NCI-H82 (cell line): Measurements from ENCODE around the gene CNTD1.
"Not testable (repeated sequence)": the region's sequence is repeated elsewhere in the genome, so short reads cannot be mapped to it uniquely, and the experiment has no call there.

Experiments used
- DNase-seq: peaks from one replicate; lab custom pipeline; 2025; lab: John Stamatoyannopoulos, UW

The CNTD1 gene

DNA sequence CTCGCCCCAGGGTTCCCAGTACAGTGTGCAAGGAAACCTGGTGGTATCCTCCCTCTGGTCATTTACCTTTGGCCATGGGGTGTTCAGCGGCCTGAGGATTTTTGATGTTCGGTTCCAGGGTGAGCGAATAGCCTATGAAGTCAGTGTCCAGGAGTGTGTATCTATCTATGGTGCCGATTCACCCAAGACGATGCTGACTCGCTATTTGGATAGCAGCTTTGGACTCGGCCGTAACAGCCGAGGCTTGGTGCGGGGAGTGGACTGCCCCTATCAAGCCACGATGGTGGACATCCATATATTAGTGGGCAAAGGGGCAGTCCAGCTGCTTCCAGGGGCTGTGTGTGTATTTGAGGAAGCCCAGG is 46.9 kb downstream of the CNTD1 start:
- no peak for DNase-seq

DNA sequence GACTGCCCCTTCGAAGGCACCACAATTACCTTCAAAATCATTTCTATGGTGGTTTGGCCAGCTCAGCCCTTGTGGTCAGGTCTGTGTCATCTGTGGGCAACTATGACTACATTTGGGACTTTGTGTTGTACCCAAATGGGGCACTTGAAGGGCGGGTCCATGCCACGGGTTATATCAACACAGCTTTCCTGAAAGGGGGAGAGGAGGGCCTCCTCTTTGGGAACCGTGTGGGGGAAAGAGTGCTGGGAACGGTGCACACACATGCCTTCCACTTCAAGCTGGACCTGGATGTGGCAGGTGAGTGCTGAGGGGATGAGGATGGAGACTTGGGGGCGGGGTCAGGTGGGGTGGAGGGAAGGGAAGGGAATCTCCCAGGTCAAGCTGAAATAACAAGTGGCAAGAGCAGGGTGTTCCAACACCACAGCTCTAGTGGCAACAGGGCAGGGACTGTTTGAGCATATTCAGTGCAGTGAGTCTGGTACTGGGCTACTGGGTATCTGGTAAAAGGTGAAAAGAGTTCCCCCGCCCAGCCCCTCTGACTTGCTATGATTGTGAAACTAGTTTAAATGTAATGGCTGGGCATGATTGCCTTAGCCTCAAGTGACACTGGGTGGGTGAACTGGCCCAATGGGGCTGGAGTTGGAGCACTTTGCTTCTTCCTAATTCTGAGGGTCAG is 47.4 kb downstream of the CNTD1 start:
- no peak for DNase-seq

DNA sequence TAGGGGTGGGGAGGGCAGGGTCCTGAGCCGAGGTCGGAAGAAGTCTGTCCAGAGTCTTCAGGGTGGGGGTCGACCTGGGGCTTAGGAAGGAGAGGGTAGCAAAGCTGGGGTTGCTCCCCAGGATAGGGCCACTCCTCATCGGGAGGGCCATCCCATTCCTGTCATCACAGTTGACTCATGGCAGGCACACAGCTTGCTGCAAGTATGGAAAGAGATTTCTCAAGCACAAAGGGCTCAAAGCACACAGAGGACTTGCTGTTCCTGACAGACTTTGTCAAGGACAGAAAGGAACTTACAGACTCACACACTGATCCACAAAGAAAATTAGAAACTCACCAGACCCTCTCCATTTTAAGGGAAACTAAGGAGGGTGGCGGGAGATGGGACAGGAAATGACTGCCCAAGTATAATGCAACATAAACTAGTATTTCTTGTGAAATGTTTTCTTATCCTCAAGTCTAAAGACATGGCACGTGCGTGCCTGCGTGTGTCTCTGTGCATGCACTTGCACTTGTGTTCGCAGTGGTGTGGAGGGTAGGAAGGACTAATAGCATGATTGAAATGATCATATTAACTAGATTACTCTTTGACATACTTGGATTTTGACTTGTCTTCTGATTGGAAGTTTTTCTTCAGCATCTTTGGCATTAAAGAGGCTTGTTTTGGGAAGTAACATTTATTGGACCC is 48.1 kb downstream of the CNTD1 start:
- no peak for DNase-seq

DNA sequence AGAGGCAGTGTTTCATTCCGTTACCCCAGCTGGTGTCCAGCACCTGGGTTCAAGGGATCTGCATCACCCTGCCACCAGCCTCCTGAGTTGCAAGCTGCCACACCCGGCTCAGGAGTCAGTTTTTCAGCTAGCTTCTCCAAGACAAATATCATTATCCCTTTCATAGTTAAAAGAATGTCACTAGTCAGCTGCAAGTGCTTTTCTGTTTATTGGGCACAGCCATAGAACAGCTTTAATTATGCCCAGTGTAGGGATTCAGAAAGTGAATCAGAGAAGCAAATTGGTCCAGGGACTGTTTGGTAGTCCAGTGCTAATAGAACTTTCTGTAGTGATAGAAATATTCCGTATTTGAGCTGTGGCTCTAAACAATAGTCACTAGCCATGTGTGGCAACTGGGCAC is 49.4 kb downstream of the CNTD1 start:
- no peak for DNase-seq

DNA sequence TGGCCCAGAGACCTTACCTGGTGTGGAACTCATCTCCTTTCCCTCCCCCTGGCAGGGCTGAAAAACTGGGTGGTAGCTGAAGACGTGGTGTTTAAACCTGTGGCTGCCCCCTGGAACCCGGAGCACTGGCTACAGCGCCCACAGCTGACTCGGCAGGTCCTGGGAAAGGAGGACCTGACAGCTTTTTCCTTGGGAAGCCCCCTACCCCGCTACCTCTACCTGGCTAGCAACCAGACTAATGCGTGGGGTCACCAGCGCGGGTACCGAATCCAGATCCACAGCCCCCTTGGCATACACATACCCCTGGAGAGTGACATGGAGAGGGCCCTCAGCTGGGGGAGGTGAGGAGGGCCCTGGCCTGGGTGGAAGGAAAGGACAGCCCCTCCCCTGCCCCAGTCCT is 50.4 kb downstream of the CNTD1 start:
- DNase-seq, result no peak

DNA sequence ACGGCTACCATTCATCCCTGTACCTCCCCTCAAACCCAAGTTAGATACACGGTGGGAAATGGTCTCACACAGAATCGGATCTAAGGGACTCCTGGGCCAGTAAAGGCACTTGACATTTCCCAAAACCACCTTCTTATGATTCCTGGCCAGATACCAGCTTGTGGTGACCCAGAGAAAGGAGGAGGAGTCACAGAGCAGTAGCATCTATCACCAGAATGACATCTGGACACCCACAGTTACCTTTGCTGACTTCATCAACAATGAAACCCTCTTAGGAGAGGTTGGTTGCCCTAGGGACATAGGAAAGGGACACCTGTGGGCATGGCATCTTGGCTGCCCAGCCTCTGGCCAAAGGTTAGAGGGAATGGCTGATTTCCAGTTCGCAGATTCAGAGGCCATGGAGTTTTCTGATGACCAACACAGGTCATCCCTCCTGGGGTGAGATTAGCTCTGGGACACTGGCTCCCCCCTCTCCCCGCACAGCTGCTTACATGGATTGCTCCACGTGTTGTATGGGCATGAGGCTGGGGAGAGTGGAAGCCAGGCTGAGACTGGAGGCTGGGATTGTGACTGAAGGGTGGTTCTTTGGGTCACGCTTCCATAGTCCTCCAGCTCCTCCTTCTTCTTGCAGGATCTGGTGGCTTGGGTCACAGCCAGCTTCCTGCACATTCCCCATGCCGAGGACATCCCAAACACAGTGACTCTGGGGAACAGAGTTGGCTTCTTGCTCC is 51.0 kb downstream of the CNTD1 start:
- DNase-seq, result no peak

DNA sequence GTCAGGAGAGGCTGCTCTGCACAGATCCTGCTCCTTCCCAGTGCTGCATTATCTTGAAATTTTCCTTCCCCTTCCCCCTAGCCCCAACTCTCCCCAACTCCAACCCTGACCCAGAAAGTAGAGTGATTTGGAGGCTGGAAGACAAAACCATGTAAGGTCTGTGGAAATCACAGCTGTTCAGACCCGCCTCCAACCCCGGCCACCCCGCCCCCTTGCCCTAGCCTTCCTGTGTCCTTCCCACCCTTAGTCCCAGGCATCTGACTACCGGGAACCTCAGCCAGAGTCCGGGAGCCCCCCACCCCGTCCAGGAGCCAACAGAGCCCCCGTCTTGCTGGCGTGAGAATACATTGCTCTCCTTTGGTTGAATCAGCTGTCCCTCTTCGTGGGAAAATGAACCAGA is 52.3 kb downstream of the CNTD1 start, which contains the start of gene AOC3:
TSS of gene AOC3 (plus strand) at position 246 of the 400 bp plus-strand sequence. CDS start at position 391, 145 bp downstream.
- DNase-seq, result no peak

DNA sequence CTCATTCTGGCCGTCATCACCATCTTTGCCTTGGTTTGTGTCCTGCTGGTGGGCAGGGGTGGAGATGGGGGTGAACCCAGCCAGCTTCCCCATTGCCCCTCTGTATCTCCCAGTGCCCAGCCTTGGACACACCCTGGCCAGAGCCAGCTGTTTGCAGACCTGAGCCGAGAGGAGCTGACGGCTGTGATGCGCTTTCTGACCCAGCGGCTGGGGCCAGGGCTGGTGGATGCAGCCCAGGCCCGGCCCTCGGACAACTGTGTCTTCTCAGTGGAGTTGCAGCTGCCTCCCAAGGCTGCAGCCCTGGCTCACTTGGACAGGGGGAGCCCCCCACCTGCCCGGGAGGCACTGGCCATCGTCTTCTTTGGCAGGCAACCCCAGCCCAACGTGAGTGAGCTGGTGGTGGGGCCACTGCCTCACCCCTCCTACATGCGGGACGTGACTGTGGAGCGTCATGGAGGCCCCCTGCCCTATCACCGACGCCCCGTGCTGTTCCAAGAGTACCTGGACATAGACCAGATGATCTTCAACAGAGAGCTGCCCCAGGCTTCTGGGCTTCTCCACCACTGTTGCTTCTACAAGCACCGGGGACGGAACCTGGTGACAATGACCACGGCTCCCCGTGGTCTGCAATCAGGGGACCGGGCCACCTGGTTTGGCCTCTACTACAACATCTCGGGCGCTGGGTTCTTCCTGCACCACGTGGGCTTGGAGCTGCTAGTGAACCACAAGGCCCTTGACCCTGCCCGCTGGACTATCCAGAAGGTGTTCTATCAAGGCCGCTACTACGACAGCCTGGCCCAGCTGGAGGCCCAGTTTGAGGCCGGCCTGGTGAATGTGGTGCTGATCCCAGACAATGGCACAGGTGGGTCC is 52.9 kb downstream of the CNTD1 start:
- DNase-seq, result not testable (repeated sequence)

DNA sequence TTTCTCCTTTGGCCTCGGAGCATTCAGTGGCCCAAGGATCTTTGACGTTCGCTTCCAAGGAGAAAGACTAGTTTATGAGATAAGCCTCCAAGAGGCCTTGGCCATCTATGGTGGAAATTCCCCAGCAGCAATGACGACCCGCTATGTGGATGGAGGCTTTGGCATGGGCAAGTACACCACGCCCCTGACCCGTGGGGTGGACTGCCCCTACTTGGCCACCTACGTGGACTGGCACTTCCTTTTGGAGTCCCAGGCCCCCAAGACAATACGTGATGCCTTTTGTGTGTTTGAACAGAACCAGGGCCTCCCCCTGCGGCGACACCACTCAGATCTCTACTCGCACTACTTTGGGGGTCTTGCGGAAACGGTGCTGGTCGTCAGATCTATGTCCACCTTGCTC is 53.7 kb downstream of the CNTD1 start:
- DNase-seq, result no peak

DNA sequence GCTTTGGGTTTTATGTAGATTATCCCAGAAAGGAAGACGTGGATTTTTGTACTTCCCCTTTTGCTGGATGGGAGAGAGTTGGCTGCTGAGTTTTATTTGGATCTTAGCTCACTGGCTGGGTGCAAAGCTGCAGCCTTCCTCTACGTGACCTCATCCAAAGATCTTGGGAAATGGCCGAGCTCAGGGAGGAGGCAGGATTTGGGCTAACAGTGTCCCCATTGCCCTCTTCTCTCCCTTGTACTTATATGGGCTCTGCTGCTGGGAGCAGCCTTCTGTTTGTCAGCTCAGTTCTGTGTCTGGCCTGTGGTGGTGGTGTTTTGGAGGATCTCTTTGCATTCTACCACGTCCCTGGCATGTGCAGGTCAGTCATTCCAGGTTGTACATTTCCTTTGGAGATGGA is 54.3 kb downstream of the CNTD1 start:
- DNase-seq, result no peak

DNA sequence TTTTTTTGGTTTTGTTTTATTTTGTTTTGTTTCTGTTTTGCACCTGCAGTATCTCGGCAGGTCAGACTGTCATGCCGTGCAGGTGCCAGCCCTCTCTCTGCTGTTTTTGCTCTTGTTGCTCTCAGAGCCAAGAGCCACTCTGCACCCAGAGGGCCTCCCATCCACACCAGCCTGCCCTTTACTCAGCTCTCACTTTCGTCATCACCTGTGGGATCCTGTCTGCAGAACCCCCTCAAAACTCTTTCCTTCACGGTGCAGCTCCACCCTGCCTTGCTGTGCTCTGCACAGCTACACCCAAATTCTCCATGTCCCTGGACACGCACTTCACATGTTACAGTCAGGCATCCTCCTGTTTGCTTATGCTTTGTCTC is 54.9 kb downstream of the CNTD1 start:
- DNase-seq, result no peak

DNA sequence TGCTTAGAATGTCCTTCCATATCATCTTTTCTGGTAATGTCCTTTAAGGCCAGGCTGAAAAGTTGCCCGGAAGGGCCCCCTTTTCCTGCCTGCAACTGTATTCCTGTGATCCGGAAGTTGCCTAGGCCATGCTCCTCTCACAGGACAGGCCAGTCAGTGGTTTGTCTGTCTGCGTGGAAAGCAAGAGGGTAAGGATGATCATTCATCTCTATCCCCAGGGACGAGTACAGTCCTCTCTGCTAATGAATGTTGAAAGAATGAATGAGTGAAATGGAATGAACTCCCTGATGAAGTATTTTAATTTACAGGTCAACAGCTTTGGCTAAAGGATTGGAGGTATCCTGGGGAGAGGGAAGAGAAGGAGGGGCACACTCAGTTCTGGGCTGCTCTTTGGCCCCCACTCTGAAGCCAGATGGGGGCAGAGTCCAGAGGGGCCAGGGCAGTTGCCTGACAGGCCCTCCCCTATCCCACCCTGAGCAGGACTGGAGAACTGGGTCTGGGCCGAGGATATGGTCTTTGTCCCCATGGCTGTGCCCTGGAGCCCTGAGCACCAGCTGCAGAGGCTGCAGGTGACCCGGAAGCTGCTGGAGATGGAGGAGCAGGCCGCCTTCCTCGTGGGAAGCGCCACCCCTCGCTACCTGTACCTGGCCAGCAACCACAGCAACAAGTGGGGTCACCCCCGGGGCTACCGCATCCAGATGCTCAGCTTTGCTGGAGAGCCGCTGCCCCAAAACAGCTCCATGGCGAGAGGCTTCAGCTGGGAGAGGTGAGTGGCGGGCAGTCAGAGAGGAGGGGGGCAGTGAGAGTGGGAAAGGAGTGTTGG is 55.5 kb downstream of the CNTD1 start:
- no peak for DNase-seq

DNA sequence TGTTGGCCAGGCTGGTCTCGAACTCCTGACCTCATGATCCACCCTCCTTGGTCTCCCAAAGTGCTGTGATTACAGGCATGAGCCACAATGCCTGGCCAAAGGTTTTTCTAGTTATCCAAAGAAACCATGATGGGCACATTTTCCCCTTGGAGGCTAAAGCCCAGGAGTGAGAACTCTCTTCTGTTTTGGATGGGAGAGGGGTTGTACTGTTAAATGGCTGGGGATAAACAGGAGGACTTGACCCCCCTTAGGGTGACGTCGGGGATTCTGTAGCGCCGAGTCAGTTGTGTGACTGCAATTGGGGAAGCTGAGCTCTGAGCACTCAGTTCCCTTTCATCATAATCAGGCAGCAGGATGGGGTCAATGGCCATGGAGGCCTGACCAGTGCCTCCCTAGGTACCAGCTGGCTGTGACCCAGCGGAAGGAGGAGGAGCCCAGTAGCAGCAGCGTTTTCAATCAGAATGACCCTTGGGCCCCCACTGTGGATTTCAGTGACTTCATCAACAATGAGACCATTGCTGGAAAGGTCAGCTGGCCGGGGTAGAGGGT is 56.5 kb downstream of the CNTD1 start:
- no peak for DNase-seq

DNA sequence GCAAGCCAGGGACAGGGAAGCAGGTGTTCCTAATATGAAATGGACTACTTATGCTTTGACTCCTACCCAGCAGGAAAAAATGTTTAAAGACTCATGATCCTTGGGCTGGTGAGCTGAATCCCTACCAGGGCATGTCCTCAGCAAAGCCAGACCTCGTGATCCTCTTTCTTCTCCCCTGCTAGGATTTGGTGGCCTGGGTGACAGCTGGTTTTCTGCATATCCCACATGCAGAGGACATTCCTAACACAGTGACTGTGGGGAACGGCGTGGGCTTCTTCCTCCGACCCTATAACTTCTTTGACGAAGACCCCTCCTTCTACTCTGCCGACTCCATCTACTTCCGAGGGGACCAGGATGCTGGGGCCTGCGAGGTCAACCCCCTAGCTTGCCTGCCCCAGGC is 57.4 kb downstream of the CNTD1 start:
- not testable (repeated sequence) for DNase-seq

DNA sequence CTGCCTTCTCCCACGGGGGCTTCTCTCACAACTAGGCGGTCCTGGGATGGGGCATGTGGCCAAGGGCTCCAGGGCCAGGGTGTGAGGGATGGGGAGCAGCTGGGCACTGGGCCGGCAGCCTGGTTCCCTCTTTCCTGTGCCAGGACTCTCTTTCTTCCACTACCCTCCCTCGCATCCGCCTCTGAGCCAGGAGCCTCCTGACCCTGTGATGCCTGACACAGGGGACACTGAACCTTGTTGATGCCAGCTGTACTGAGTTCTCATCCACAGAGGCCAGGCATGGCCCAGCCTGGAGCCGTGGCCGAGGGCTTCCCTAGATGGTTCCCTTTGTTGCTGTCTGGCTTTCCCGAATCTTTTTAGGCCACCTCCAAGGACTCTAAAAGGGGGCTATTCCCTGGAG is 57.9 kb downstream of the CNTD1 start:
- not testable (repeated sequence) for DNase-seq

DNA sequence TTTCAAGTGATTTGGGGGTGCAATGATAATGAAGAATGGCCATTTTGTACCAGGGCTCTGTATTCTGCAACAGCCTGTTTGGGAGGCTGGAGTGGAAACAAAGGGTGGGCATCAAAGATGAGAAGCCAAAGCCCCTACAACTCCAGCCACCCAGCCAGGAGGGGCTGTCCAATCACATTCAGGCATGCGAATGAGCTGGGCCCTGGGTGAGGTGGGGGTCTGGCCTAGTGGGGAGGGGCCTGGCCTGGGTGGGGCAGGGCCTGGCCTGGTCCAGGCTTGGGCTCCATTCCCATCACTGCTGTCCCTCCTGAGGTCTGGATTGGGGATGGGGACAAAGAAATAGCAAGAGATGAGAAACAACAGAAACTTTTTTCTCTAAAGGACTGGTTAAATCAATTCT is 58.7 kb downstream of the CNTD1 start:
- DNase-seq, result no peak
